ENCODE measurements around the gene DGKB.

DGKB gene

GRCh38 chr7:14717169-14717568 is 185.4 kb downstream of the DGKB start:
- ChIA-PET POLR2A (ENCODE audit: low non-redundant PET) (no interaction called here), CTCF (interaction anchor here (0.7 kb wide), 2 partner anchors 57 to 245 kb away, joined by 3 read pairs; no protein-coding TSS in a partner anchor)

GRCh38 chr7:14714161-14714728 is 188.3 kb downstream of the DGKB start:
- DNase-seq (ENCODE audit: low spot score) = no peak
- POLR2A ChIA-PET (ENCODE audit: low non-redundant PET) = no interaction called here
- CTCF ChIA-PET = no interaction called here

More at GRCh38 chr7:14717169-14717568, 185.4 kb downstream of the DGKB start:
- no peak for TF ChIP-seq CTCF (conservative IDR thresholded peaks at IDR 0.05; ENCODE audit: low read depth)
- DNase-seq (ENCODE audit: low spot score) = no peak
- no peak overlapping the region for H3K27ac ChIP-seq

GRCh38 chr7:14698239-14698638 is 204.3 kb downstream of the DGKB start:
- POLR2A ChIA-PET (ENCODE audit: low non-redundant PET) = no interaction called here
- no peak overlapping the region for H3K27ac ChIP-seq
- no peak for DNase-seq (ENCODE audit: low spot score)
- CTCF ChIA-PET = interaction anchor here (0.6 kb wide), 1 partner anchor 49 kb away, joined by 3 read pairs; no protein-coding TSS in a partner anchor
- TF ChIP-seq CTCF (conservative IDR thresholded peaks at IDR 0.05; ENCODE audit: low read depth) = no peak

More at GRCh38 chr7:14714161-14714728, 188.3 kb downstream of the DGKB start:
- no peak for TF ChIP-seq CTCF (conservative IDR thresholded peaks at IDR 0.05; ENCODE audit: low read depth)
- H3K27ac ChIP-seq = no peak overlapping the region

GRCh38 chr7:14697684-14698083 is 204.9 kb downstream of the DGKB start:
- no peak for TF ChIP-seq CTCF (conservative IDR thresholded peaks at IDR 0.05; ENCODE audit: low read depth)
- ChIA-PET POLR2A (ENCODE audit: low non-redundant PET) (no interaction called here), CTCF (no interaction called here)
- H3K27ac ChIP-seq = no peak overlapping the region
- DNase-seq (ENCODE audit: low spot score) = no peak

GRCh38 chr7:14691597-14692203 is 210.9 kb downstream of the DGKB start:
- peak; percentile 91 for TF ChIP-seq CTCF (conservative IDR thresholded peaks at IDR 0.05; ENCODE audit: low read depth)
- H3K27ac ChIP-seq = no peak overlapping the region
- ChIA-PET POLR2A (ENCODE audit: low non-redundant PET) (no interaction called here), CTCF (interaction anchor here (0.6 to 1.6 kb wide), 18 partner anchors 8 to 1601 kb away, joined by 3 to 17 read pairs (median 3); no protein-coding TSS in a partner anchor)
- DNase-seq (ENCODE audit: low spot score) = peak; percentile 5

GRCh38 chr7:14691034-14691433 is 211.5 kb downstream of the DGKB start:
- H3K27ac ChIP-seq = no peak overlapping the region
- DNase-seq (ENCODE audit: low spot score) = no peak
- no peak for TF ChIP-seq CTCF (conservative IDR thresholded peaks at IDR 0.05; ENCODE audit: low read depth)
- POLR2A ChIA-PET (ENCODE audit: low non-redundant PET) = no interaction called here
- CTCF ChIA-PET = interaction anchor here (0.6 to 1.6 kb wide), 10 partner anchors 10 to 1410 kb away, joined by 3 to 17 read pairs (median 4); no protein-coding TSS in a partner anchor

All from RWPE1 (cell line).